GM21360 (cell line): ENCODE results near the gene LAG3.

ENCODE experiments used
- ATAC-seq: cut with Tn5 transposase; IDR thresholded peaks from one replicate; pipeline ENCODE4 v1.9.1; 2021; ENCODE audit warnings: mild to moderate bottlenecking, moderate library complexity; ENCODE audit not compliant: unreplicated experiment

LAG3 gene

DNA sequence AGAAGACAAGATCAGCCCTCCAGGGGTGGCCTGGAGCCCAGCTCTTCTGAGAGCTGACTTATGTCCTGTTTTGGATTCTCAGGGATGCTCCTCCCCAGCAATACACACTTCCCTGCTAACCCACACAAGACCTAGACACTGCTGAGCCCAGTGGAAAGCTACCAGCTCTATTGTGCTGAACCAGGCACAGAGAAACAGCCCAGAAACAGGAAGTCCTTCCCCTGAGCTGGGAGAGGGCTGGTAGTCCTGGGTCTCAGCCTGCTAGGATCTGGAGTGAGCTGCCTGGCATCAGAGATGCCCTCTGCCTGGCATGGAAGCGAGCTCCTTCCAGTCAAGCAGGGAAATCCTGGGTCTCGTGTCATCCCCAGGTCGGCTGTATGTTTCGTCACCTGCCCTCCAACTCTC lies 1.2 kb upstream of the LAG3 start:
- no peak for ATAC-seq

DNA sequence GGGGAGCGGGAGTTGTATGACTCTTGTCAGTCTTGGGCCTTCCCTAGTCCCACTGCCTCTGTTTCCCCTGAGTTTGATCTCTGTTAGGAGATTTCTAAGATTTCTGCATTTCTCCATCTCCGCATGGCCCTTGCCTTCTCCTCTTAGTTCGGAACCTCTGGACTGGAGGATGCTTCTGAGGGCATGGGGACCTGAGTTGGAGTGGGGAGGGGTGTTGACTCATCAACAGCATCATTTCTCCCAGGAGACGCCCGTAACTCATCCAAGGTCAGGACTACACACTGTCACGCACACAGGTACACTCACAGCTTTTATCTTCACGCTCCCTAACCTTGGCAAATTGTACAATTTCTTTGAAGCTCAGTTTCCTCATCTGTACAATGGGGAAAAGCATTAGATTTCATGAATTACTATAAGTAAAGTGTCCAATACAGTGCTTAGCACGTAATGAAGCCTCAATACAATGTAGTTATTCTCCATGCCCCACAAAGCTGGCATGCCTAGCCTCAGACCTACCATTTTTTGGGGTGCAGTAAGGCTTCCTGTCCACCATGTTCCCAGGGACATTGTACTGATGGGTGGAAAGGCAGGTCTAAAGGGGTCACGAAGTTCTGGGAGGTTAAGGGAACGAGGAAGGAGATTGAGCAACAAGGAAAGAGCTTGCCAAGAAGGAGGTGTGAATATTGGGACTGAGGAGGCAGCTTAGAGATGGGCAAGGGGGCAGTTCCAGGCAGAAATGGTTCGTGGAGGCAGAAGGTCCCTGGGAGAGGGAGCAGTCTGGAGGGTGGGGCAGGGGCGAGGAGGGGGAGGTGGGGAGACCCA lies 600 bp upstream of the LAG3 start:
- no peak for ATAC-seq

GRCh38 chr12:6772726-6773589 lies 638 bp downstream of the LAG3 start:
- ATAC-seq: no peak

- ATAC-seq: no peak
Observed at GRCh38 chr12:6773590-6774351, 1.5 kb downstream of the LAG3 start.

DNA sequence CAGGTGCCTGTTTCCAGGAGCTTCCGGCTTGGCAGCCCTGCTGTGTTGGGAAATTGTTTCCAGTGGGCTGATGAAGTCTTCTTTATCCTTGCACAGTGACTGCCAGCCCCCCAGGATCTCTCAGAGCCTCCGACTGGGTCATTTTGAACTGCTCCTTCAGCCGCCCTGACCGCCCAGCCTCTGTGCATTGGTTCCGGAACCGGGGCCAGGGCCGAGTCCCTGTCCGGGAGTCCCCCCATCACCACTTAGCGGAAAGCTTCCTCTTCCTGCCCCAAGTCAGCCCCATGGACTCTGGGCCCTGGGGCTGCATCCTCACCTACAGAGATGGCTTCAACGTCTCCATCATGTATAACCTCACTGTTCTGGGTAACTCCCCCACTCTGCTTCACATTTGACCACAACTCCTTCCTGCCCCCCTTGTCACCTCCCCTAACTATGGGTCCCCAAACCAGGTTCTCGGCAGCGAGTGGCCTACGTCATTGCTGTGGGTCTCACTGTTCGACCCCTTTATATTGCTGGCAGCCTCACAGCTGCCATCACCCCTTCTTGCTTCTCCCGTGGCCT lies 2.3 kb downstream of the LAG3 start:
- no peak for ATAC-seq

DNA sequence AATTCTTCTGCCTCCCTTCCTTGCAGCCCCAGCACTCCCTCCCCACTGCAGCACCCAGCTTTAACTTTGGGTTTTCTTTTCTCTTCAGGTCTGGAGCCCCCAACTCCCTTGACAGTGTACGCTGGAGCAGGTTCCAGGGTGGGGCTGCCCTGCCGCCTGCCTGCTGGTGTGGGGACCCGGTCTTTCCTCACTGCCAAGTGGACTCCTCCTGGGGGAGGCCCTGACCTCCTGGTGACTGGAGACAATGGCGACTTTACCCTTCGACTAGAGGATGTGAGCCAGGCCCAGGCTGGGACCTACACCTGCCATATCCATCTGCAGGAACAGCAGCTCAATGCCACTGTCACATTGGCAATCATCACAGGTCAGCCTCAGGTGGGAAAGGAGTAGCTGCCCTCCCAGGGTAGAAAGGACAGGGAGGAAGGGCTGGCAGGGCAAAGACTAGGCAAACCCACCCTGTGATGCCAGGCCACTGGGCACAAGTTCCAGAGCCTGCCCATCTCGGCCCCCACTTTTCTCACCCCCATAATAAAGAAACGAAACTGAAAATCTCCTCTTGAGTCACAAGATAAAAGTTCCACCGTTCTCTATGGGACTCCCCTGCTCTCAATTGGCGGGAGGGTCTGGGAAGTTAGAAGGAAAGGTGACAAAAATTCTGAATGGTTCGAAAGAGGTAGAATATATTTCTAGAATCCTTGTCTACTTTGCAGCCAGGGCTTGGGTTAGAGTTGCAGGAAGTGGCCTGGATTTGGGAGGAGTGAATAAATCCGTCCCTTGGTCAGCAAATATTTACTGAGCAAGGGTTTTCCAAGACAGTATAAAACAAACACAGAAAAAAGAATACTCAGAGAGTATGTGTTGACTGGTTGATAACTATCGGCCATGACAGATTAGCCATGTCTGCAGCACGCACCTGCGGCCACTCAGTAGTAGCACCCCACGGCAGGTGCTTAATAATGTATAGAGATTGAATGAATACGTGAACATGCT lies 3.2 kb downstream of the LAG3 start:
- ATAC-seq: no peak

DNA sequence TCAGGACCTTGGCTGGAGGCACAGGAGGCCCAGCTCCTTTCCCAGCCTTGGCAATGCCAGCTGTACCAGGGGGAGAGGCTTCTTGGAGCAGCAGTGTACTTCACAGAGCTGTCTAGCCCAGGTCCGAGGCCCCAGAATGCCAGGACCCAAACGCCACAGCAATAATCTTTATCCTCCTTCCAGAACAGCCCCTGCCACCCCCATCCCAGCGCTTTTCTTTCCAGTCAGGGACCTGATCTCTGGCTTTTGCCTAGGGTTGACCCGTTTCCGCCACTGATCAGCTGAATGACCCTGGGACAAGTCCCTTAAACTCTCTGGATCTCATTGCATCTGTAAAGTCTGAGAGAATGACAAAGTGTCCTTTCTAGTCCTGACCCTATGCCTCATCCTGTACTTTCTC lies 5.1 kb downstream of the LAG3 start:
- ATAC-seq: no peak

DNA sequence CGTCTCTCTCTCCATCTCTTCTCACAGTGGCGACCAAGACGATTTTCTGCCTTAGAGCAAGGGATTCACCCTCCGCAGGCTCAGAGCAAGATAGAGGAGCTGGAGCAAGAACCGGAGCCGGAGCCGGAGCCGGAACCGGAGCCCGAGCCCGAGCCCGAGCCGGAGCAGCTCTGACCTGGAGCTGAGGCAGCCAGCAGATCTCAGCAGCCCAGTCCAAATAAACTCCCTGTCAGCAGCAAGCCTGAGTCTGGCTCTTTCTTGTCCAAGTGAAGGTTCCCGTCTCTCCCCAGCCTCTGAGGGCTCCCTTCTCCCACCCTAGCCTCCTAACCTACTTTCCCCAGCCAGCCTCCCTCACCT lies 5.9 kb downstream of the LAG3 start:
- no peak for ATAC-seq

DNA sequence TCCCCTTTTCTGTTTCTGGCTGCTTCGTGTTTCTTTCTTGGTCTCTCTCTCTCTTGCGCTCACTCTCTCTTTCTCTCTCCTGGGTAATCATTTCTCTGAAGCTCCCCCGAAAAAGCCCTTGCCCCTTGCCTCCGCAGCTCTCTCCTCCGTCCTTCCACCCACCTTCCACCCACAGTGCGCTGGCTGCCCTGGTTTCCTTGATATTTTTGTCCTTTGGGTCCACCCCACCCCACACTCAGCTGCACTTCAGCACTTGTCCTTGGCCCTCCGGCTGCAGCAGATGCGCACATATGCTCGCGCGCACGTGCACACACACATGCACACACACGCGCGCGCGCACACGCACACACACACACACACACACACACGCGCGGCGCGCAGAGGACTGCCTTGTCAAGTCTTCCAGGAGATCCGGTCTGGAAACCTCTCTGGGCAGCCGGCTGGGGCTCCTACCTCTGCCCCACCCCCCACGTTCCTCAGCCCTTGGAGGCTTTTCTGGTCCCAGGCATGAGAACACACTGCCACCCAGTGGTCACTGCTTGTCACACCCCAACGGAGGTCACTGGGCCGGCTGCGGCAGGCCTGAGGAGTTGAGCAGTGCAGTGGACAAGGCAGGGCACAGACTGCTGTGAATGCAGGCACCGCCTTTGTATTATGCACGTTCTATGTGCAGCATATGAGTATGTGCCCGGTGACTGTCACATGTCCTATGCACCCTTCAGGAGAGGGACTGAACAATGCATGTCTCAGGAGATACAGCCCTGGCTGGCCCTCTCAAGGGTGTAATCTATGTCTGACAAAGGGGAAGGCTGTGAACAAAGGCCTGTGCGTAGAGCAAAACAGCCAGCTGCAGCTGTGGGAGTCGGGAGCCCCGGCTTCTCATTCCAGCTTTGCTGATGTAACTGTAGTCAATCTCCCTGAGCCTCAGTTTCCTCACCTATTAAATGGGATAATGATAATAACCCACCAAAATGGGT lies 6.5 kb downstream of the LAG3 start:
- peak; percentile 63 for ATAC-seq

DNA sequence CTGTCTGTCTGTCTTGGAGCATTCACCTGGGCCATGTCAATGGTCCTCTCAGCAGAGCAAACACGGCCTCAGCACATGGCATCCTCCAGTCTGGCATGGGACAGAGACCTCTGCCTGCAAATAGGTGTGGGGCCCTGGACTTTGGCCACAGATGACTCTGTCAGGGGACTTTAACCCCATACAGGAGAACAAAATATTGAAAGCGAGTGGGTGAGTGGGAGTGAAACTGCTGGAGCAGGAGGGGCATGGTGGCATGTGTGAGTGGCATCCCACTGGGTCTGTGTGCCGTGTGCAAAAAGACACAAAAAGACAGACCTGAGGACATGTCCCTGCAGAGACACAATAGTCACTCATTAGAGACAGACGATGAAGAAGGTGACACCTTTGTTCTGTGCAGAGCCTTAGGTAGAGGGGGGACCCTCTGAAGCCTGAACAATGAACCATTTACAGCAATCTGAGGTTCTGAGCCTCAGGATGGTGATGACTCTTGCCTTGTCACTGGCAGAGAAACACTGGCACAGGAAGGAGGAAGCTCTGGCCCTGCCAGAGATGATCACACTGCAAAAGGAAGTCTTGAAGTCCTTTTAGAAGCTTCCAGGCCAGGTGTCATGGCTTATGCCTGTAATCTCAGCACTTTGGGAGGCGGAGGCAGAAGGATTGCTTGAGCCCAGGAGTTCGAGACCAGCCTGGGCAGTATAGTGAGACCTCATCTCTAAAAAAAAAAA lies 7.5 kb downstream of the LAG3 start:
- no peak for ATAC-seq

- no peak for ATAC-seq
Observed at GRCh38 chr12:6780573-6780972, 8.3 kb downstream of the LAG3 start.

GRCh38 chr12:6782119-6782518 lies 9.8 kb downstream of the LAG3 start:
- ATAC-seq: no peak

GRCh38 chr12:6782850-6783566 lies 10.7 kb downstream of the LAG3 start:
- no peak for ATAC-seq

- ATAC-seq: no peak
Observed at GRCh38 chr12:6783828-6784227, 11.5 kb downstream of the LAG3 start.

- ATAC-seq: no peak
Observed at GRCh38 chr12:6784296-6784695, 12.0 kb downstream of the LAG3 start.

DNA sequence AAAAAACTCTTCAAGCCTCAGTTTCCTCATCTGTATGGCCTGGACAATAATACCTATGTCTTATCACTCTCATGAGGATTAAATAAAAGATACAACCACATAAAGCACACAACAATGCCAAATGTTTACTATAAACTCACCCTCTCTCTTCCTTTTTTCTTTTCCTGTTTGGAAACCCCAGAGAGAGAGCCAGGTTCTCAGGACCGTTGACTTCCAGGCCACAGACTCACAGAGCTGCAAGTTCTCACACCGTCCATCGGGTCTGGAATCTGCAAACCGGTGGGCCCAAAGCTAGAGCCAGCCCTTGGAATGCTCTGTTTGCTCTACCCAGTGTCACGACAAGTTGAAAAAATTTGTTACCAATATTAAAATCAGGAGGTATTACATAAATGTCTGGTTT lies 12.4 kb downstream of the LAG3 start:
- ATAC-seq: no peak

DNA sequence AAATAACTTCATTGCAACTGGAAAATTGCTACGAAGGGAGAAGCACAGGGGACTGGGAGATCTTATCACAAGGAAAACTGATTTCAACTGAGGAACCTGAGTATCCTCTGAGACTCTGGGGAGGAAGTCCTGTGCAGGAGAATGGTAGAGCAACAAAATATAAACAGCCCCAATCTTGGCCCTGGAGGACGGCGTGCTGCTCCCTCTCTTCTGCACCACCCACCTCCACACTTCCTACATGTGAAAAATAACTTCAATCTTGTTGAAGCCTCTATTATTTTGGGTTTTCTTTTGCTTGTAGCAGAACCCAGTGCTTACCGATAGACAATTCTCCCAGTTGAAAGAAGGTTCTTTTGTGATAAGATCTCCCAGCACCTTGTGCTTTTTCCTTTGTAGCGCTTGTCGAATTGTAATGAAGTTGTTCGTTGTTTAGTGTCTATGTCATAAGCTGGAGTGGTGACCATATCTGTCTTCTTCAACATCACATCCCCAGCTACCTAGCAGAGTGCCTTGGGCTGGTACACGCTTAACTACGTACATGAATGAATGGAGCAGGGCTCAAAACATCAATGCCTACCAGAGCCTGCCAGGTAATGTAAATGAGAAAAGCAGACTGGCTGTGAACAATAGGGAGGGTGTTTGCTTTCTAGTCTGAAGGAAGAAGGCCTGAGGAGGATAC lies 14.2 kb downstream of the LAG3 start:
- no peak for ATAC-seq
